CD4-positive, alpha-beta T cell treated with Interleukin-15 for 4 hours (primary cell): Measurements from ENCODE around the gene CDK2AP2.

Experiments
- DNase-seq: peaks from one replicate; pipeline ENCODE4 v3.0.0-alpha.2; 2020; ENCODE audit warnings: low spot score

The CDK2AP2 gene

GRCh38 chr11:67503119-67504004 is 4.6 kb downstream of the CDK2AP2 start:
- DNase-seq = no peak

- DNase-seq = no peak
Observed at GRCh38 chr11:67502328-67502979, 5.5 kb downstream of the CDK2AP2 start.

- DNase-seq = no peak
Observed at GRCh38 chr11:67501854-67502253, 6.1 kb downstream of the CDK2AP2 start.

- DNase-seq = no peak
Observed at GRCh38 chr11:67500831-67501715, 6.9 kb downstream of the CDK2AP2 start.

- DNase-seq = no peak
Observed at GRCh38 chr11:67500484-67500821, 7.5 kb downstream of the CDK2AP2 start.

- no peak for DNase-seq
Observed at GRCh38 chr11:67499808-67500483, 8.0 kb downstream of the CDK2AP2 start.

- no peak for DNase-seq
Observed at GRCh38 chr11:67498544-67498972, 9.4 kb downstream of the CDK2AP2 start.

GRCh38 chr11:67497656-67498291 is 10.2 kb downstream of the CDK2AP2 start:
- DNase-seq = no peak

- DNase-seq = no peak
Observed at GRCh38 chr11:67496113-67496512, 11.8 kb downstream of the CDK2AP2 start.

GRCh38 chr11:67495234-67496005 is 12.5 kb downstream of the CDK2AP2 start:
- DNase-seq = no peak

GRCh38 chr11:67494371-67495233 is 13.4 kb downstream of the CDK2AP2 start:
- no peak for DNase-seq

GRCh38 chr11:67493548-67494370 is 14.2 kb downstream of the CDK2AP2 start:
- no peak for DNase-seq

GRCh38 chr11:67492801-67493547 is 15.0 kb downstream of the CDK2AP2 start:
- no peak for DNase-seq

- DNase-seq = no peak
Observed at GRCh38 chr11:67492069-67492727, 15.8 kb downstream of the CDK2AP2 start.

- no peak for DNase-seq
Observed at GRCh38 chr11:67491276-67492068, 16.5 kb downstream of the CDK2AP2 start.

- no peak for DNase-seq
Observed at GRCh38 chr11:67490727-67491065, 17.3 kb downstream of the CDK2AP2 start.
